Tibial artery (tissue), 4 donors: Measurements from ENCODE around the gene RANBP10.

Source experiments
- DNase-seq, 2 donors: peaks; one replicate each; pipeline ENCODE4 v3.0.0-alpha.2; 2019
- H3K27ac ChIP-seq, 2 donors: fragments of 200-600 bp; sonication (generic) in 1 of 2; 1 replicate in 1 of 2; 2 replicates in 1 of 2; pipeline ENCODE4 v1.5.1; 2018 to 2019; ENCODE audit warnings: mild to moderate bottlenecking in 1 of 2
- H3K27me3 ChIP-seq, 2 donors: fragments of 200-600 bp; sonication (generic) in 1 of 2; one replicate each; pipeline versions ENCODE4 v1.5.1 to v1.6.0; 2016 to 2019
- H3K36me3 ChIP-seq, 3 donors: fragments of 200-600 bp; sonication (generic) in 2 of 3; one replicate each; pipeline ENCODE4 v1.5.1; 2016 to 2019; ENCODE audit warnings: mild to moderate bottlenecking in 2 of 3
- H3K4me1 ChIP-seq, 4 donors: fragments of 200-600 bp; sonication (generic) in 2 of 4; 1 replicate in 3 of 4; 2 replicates in 1 of 4; pipeline ENCODE4 v1.5.1; 2016 to 2019
- H3K4me3 ChIP-seq, 2 donors: fragments of 200-600 bp; sonication (generic) in 1 of 2; 1 replicate in 1 of 2; 2 replicates in 1 of 2; pipeline ENCODE4 v1.5.1; 2018 to 2019; ENCODE audit warnings: mild to moderate bottlenecking in 2 of 2
- H3K9me3 ChIP-seq, 3 donors: fragments of 200-600 bp; sonication (generic) in 1 of 3; one replicate each; pipeline ENCODE4 v1.5.1; 2016 to 2019
- intact Hi-C: fragments of 100-400 bp; cut with DNase I; formaldehyde crosslinking; loops from one replicate; pipeline ENCODE4 v1.15.0; 2023; ENCODE audit warnings: low total_unique reads
- TF ChIP-seq, protein P1 (sequence below), 2 experiments: fragments of 200-600 bp in 1 of 2; fragments of 450-650 bp in 1 of 2; IDR thresholded peaks; one replicate each; pipeline ENCODE4 v1.5.1; 2017 to 2019; ENCODE audit warnings: antibody characterized with exemption in 2 of 2, mild to moderate bottlenecking in 1 of 2, moderate library complexity in 1 of 2

RANBP10 gene

DNA sequence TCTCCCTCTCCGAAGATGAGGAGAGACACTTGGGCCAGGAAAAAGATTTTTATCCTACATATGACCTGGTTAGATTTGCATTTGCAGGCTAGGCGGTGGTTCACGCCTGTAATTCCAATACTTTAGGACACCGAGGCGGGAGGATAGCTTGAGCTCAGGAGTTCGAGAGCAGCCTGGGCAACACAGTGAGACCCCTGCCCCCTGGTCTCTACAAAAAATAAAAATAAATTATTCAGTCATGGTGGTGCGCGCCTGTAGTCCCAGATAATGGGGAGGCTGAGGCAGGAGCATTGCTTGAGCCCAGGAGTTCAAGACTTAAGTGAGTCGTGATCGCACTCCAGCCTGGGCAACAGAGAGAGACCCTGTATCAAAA is 27.9 kb upstream of the RANBP10 start:
- Histone ChIP-seq H3K4me3 (peak overlapping the region; percentile 76 to 82), H3K9me3 (no peaks in the 10 kb centered on the region), H3K4me1 (peaks cover 0 to 19% (median 16%) of the 10 kb centered on the region in 4 donors), H3K36me3 (peaks cover 19 to 31% (median 30%) of the 10 kb centered on the region in 3 donors), H3K27ac (peak overlapping the region; percentile 78 to 88), H3K27me3 (no peaks in the 10 kb centered on the region)
- DNase-seq = no peak
- intact Hi-C loops = loop anchor here (5.0 to 10.0 kb wide), 2 partner anchors 51 to 93 kb away; partner anchors contain the start of gene NRN1L
- TF ChIP-seq, protein P1, sequence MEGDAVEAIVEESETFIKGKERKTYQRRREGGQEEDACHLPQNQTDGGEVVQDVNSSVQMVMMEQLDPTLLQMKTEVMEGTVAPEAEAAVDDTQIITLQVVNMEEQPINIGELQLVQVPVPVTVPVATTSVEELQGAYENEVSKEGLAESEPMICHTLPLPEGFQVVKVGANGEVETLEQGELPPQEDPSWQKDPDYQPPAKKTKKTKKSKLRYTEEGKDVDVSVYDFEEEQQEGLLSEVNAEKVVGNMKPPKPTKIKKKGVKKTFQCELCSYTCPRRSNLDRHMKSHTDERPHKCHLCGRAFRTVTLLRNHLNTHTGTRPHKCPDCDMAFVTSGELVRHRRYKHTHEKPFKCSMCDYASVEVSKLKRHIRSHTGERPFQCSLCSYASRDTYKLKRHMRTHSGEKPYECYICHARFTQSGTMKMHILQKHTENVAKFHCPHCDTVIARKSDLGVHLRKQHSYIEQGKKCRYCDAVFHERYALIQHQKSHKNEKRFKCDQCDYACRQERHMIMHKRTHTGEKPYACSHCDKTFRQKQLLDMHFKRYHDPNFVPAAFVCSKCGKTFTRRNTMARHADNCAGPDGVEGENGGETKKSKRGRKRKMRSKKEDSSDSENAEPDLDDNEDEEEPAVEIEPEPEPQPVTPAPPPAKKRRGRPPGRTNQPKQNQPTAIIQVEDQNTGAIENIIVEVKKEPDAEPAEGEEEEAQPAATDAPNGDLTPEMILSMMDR (IDR thresholded peaks at IDR 0.05) = no peak

- Histone ChIP-seq H3K4me1 (peaks cover 0 to 19% (median 16%) of the 10 kb centered on the region in 4 donors), H3K27ac (peak overlapping the region; percentile 78 to 88), H3K9me3 (no peaks in the 10 kb centered on the region), H3K36me3 (peaks cover 19 to 37% (median 36%) of the 10 kb centered on the region in 3 donors), H3K4me3 (peak overlapping the region; percentile 76 to 82), H3K27me3 (no peaks in the 10 kb centered on the region)
- DNase-seq = peak; percentile 95 to 97
- TF ChIP-seq, protein P1 (IDR thresholded peaks at IDR 0.05) = no peak
- intact Hi-C loops = loop anchor here (5.0 to 10.0 kb wide), 2 partner anchors 51 to 94 kb away; partner anchors contain the start of gene NRN1L
Measured at GRCh38 chr16:67833415-67834241, 27.3 kb upstream of the RANBP10 start.

DNA sequence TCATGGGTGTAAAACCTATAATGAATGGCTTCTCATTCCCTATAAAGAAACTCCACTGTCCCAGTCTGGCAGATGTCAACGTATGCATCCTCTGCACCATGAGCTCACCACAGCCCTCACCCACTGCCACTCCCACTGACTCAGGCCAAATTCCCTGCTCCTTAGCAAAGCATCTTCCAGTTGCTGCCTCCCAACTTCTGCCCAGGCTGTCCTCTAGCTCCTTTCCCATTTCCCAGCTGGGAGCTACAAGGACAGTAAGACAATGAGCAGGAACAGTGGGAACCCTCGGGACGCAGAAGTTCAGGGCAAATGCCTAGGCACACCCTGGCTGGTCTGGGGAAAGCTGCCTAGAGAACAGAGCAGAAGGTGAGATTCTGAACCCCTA is 26.7 kb upstream of the RANBP10 start:
- Histone ChIP-seq H3K36me3 (peaks cover 19 to 43% (median 38%) of the 10 kb centered on the region in 3 donors), H3K27ac (peak overlapping the region; percentile 78 to 88), H3K4me1 (peaks cover 0 to 19% (median 16%) of the 10 kb centered on the region in 4 donors), H3K4me3 (peak overlapping the region; percentile 76 to 82), H3K9me3 (no peaks in the 10 kb centered on the region), H3K27me3 (no peaks in the 10 kb centered on the region)
- intact Hi-C loops = loop anchor here (5.0 to 10.0 kb wide), 2 partner anchors 52 to 94 kb away; partner anchors contain the start of gene NRN1L
- DNase-seq = no peak
- TF ChIP-seq, protein P1 (IDR thresholded peaks at IDR 0.05) = no peak

DNA sequence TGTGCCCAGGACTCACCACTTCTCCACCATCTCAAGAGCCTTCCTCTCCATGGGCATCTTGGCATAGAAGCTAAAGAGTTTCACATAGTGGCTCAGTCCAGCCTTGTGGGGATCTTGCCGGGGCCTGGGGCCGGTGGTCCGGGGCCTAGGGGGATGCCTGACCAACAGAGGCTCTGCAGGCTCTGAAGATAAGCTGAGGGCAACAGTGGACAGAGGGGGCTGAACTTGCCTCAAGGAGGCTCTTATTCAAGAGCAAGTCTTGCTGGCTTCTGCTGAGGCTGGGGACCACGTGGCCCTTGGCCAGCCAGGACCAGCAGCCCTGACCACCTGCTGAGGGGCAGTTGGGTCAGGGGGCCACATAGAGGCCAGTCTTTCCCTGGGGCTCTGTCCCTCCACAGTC is 22.3 kb upstream of the RANBP10 start:
- Histone ChIP-seq H3K36me3 (peaks cover 19 to 71% (median 49%) of the 10 kb centered on the region in 3 donors), H3K27ac (no peak overlapping the region), H3K4me1 (peaks cover 0 to 14% (median 12%) of the 10 kb centered on the region in 4 donors), H3K4me3 (no peak overlapping the region), H3K9me3 (no peaks in the 10 kb centered on the region), H3K27me3 (no peaks in the 10 kb centered on the region)
- intact Hi-C loops = no loop called here
- TF ChIP-seq, protein P1 (IDR thresholded peaks at IDR 0.05) = no peak
- no peak for DNase-seq

GRCh38 chr16:67825906-67826305 is 19.5 kb upstream of the RANBP10 start:
- Histone ChIP-seq H3K4me3 (no peak overlapping the region), H3K27me3 (no peaks in the 10 kb centered on the region), H3K9me3 (no peaks in the 10 kb centered on the region), H3K27ac (no peak overlapping the region), H3K36me3 (peaks cover 17 to 57% (median 36%) of the 10 kb centered on the region in 3 donors), H3K4me1 (no peaks in the 10 kb centered on the region)
- DNase-seq = no peak
- intact Hi-C loops = no loop called here
- TF ChIP-seq, protein P1 (IDR thresholded peaks at IDR 0.05) = no peak
